ENCODE data around the gene GALNT13. TPM values are rescaled to one million over a fixed set of nuclear protein-coding genes. Genes with fewer than 3 reads are reported as not detected.

The GALNT13 gene
- total and polyA plus RNA-seq, 12 donors, result 0.54 to 11.8 (median 3.1) TPM; not detected in 1

DNA sequence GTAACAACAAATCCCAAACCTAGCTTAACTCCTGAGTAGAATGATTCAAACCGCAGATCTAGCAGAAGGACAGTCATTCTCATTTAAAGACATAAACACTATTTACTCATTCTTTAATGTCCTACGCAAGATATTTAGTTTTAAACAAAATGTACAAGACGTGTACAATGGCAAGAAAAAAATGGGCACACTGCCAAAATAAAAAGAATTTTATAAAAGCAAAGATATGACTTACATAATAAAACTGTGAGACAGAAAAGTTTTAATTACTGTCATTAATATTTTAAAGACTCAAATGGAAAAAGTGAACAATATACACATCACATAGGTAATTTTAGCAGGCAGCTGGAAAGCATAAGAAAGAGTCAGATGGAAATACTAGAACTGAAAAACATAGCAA, 157.8 kb downstream of the GALNT13 start:
- no peak overlapping the region for H3K27ac ChIP-seq
- H3K9me3 ChIP-seq (replicated peaks in 1 of 3), result no peaks in the 10 kb centered on the region
- no peak for TF ChIP-seq POLR2A (IDR thresholded peaks at IDR 0.05)
- TF ChIP-seq, protein P1, sequence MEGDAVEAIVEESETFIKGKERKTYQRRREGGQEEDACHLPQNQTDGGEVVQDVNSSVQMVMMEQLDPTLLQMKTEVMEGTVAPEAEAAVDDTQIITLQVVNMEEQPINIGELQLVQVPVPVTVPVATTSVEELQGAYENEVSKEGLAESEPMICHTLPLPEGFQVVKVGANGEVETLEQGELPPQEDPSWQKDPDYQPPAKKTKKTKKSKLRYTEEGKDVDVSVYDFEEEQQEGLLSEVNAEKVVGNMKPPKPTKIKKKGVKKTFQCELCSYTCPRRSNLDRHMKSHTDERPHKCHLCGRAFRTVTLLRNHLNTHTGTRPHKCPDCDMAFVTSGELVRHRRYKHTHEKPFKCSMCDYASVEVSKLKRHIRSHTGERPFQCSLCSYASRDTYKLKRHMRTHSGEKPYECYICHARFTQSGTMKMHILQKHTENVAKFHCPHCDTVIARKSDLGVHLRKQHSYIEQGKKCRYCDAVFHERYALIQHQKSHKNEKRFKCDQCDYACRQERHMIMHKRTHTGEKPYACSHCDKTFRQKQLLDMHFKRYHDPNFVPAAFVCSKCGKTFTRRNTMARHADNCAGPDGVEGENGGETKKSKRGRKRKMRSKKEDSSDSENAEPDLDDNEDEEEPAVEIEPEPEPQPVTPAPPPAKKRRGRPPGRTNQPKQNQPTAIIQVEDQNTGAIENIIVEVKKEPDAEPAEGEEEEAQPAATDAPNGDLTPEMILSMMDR (IDR thresholded peaks at IDR 0.05), result no peak
- no peaks in the 10 kb centered on the region for H3K27me3 ChIP-seq
- 72 to 79% (median 76%) methylated on average over 3 of the region's 3 CpGs for WGBS, 4 donors
- no peaks in the 10 kb centered on the region for H3K4me1 ChIP-seq (replicated peaks in 1 of 2)
- intact Hi-C loops (cut with DNase I), result no loop called here
- no peak overlapping the region for H3K4me3 ChIP-seq
- H3K36me3 ChIP-seq (replicated peaks in 1 of 2), result no peaks in the 10 kb centered on the region
- DNase-seq, result no peak

DNA sequence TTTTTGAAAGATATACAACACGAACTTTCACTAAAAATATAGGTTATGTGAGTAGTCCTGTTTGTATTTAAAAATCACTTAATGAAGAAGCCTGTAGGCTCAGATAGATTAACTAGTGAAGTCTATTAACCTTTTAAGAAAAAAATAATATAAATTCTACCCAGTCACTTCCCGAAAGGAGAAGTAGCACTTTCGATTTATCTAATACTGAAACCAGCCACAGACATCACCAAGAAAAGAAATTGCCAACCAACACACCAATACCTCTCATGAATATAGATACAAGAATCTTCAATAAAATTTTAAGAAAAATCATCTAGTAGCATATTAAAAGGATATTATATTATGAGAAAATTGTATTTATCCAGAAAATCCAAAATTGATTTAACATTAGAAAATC, 160.5 kb downstream of the GALNT13 start:
- TF ChIP-seq, protein P1 (IDR thresholded peaks at IDR 0.05), result no peak
- TF ChIP-seq POLR2A (IDR thresholded peaks at IDR 0.05), result no peak
- H3K9me3 ChIP-seq (replicated peaks in 1 of 3), result no peaks in the 10 kb centered on the region
- no peak overlapping the region for H3K27ac ChIP-seq
- H3K27me3 ChIP-seq, result no peaks in the 10 kb centered on the region
- intact Hi-C loops (cut with DNase I), result no loop called here
- H3K4me3 ChIP-seq, result no peak overlapping the region
- H3K36me3 ChIP-seq (replicated peaks in 1 of 2), result no peaks in the 10 kb centered on the region
- WGBS, 4 donors, result 67 to 84% (median 79%) methylated on average over 3 of the region's 3 CpGs
- no peak for DNase-seq
- H3K4me1 ChIP-seq (replicated peaks in 1 of 2), result no peaks in the 10 kb centered on the region

DNA sequence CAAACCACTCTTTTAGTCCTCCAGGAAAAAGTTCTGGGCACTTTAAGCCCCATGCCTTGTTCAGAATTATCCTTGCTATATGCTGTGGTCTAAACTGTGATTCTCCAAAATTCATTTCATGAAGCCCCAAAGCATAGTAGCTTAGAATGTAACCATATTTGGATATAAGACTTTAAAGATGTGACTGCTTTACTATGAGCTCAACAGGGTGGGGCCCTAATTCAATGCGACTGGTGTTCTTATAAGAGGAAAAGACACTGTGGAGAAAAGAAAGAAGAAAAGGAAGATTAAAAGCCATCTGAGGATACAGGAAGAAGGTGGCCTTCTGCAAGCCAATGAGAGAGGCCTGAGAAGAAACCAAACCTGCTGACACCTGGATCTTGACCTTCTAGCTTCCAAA, 174.8 kb downstream of the GALNT13 start:
- no peaks in the 10 kb centered on the region for H3K27me3 ChIP-seq
- H3K9me3 ChIP-seq (replicated peaks in 1 of 3), result no peaks in the 10 kb centered on the region
- H3K36me3 ChIP-seq (replicated peaks in 1 of 2), result no peaks in the 10 kb centered on the region
- no peak for DNase-seq
- no peak for TF ChIP-seq POLR2A (IDR thresholded peaks at IDR 0.05)
- no peak overlapping the region for H3K4me3 ChIP-seq
- no peak overlapping the region for H3K27ac ChIP-seq
- no peaks in the 10 kb centered on the region for H3K4me1 ChIP-seq (replicated peaks in 1 of 2)
- WGBS, 4 donors, result 62 to 89% (median 83%) methylated on average over 1 of the region's 1 CpG
- intact Hi-C loops (cut with DNase I), result no loop called here

DNA sequence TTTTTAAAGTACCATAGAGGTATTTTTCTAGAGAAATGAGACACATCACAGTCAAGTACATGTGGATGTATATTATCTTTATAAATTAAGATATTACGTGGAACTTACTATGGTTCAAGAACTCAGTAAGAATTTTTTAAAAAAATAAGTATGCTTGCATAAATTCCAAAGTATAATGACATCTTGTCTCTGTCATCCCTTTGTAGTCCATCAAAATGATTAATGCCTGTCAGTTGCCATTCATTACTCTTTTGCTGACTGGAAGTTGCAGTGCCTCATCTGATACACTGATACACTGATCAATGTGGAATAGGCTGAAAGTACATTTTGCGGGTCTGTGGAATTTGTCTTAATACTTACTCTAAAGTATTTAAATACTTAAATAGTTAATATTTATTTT, 177.2 kb downstream of the GALNT13 start:
- no peak for DNase-seq
- no peaks in the 10 kb centered on the region for H3K4me1 ChIP-seq (replicated peaks in 1 of 2)
- 91 to 97% (median 93%) methylated on average over 2 of the region's 2 CpGs for WGBS, 4 donors
- intact Hi-C loops (cut with DNase I), result no loop called here
- no peaks in the 10 kb centered on the region for H3K9me3 ChIP-seq (replicated peaks in 1 of 3)
- no peak overlapping the region for H3K4me3 ChIP-seq
- no peaks in the 10 kb centered on the region for H3K27me3 ChIP-seq
- no peak overlapping the region for H3K27ac ChIP-seq
- TF ChIP-seq POLR2A (IDR thresholded peaks at IDR 0.05), result no peak
- TF ChIP-seq, protein P1 (IDR thresholded peaks at IDR 0.05), result no peak
- no peaks in the 10 kb centered on the region for H3K36me3 ChIP-seq (replicated peaks in 1 of 2)

DNA sequence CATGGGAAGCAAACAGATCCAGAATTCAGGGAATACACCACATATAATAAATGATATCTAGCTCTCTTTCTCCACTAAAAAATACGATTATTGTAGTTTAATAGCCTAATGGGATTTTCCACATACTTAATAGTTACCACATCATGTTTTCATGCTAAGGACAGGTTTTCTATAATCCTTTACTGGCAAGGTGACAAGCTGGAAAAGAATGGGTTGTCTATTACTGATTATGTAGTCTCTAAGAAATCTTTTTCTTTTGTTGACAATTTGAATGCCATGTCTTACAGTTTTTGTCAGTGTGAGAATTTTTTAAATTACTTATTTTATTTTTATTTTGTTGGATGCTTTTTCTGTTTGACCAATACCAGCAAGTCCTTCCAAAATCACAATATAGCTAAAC, 177.8 kb downstream of the GALNT13 start:
- Histone ChIP-seq H3K36me3 (replicated peaks in 1 of 2) (no peaks in the 10 kb centered on the region), H3K27ac (no peak overlapping the region), H3K27me3 (no peaks in the 10 kb centered on the region), H3K4me1 (replicated peaks in 1 of 2) (no peaks in the 10 kb centered on the region), H3K4me3 (no peak overlapping the region), H3K9me3 (replicated peaks in 1 of 3) (no peaks in the 10 kb centered on the region)
- no peak for DNase-seq
- WGBS, 4 donors, result 58 to 84% (median 74%) methylated on average over 1 of the region's 1 CpG
- intact Hi-C loops (cut with DNase I), result no loop called here
- TF ChIP-seq, protein P1 (IDR thresholded peaks at IDR 0.05), result no peak
- no peak for TF ChIP-seq POLR2A (IDR thresholded peaks at IDR 0.05)

All from adrenal gland (tissue), 12 donors.